DMS114 treated with DMSO at 0.1 percent for 48 hours (cell line): ENCODE data around the gene CASR.
"Not testable (repeated sequence)": the region's sequence is repeated elsewhere in the genome, so short reads cannot be mapped to it uniquely, and the experiment has no call there.

Source experiments
- DNase-seq: peaks from one replicate; lab custom pipeline; 2025; ENCODE audit not compliant: unreplicated experiment; lab: John Stamatoyannopoulos, UW

The CASR gene

GRCh38 chr3:122183521-122183892, at the start of gene CASR:
CASR (plus strand) TSS chr3:122183668; CDS start chr3:122254190, 70,522 bp downstream.
- no peak for DNase-seq

GRCh38 chr3:122146466-122146865, 37.0 kb upstream of the CASR start:
- DNase-seq: no peak

GRCh38 chr3:122148941-122149627, 34.4 kb upstream of the CASR start:
- DNase-seq: no peak

GRCh38 chr3:122151480-122151879, 32.0 kb upstream of the CASR start:
- DNase-seq: no peak

GRCh38 chr3:122164983-122165382, 18.5 kb upstream of the CASR start:
- DNase-seq: not testable (repeated sequence)

- DNase-seq: no peak
Measured at GRCh38 chr3:122167630-122168029, 15.8 kb upstream of the CASR start.

- no peak for DNase-seq
Measured at GRCh38 chr3:122168044-122168443, 15.4 kb upstream of the CASR start.

- no peak for DNase-seq
Measured at GRCh38 chr3:122169911-122170310, 13.6 kb upstream of the CASR start.

GRCh38 chr3:122171361-122171760, 12.1 kb upstream of the CASR start:
- not testable (repeated sequence) for DNase-seq

- DNase-seq: no peak
Measured at GRCh38 chr3:122178711-122179110, 4.8 kb upstream of the CASR start.

- no peak for DNase-seq
Measured at GRCh38 chr3:122183893-122184590, 574 bp downstream of the CASR start.

- no peak for DNase-seq
Measured at GRCh38 chr3:122184591-122184929, 1.1 kb downstream of the CASR start.

- no peak for DNase-seq
Measured at GRCh38 chr3:122186372-122186771, 2.9 kb downstream of the CASR start.

GRCh38 chr3:122188737-122189136, 5.3 kb downstream of the CASR start:
- no peak for DNase-seq

GRCh38 chr3:122189357-122189756, 5.9 kb downstream of the CASR start:
- no peak for DNase-seq

- DNase-seq: no peak
Measured at GRCh38 chr3:122190525-122190924, 7.1 kb downstream of the CASR start.

GRCh38 chr3:122198966-122199365, 15.5 kb downstream of the CASR start:
- no peak for DNase-seq

- DNase-seq: no peak
Measured at GRCh38 chr3:122199552-122199951, 16.1 kb downstream of the CASR start.

GRCh38 chr3:122200661-122201060, 17.2 kb downstream of the CASR start:
- no peak for DNase-seq

GRCh38 chr3:122201476-122201875, 18.0 kb downstream of the CASR start:
- DNase-seq: not testable (repeated sequence)

- no peak for DNase-seq
Measured at GRCh38 chr3:122208579-122208978, 25.1 kb downstream of the CASR start.

GRCh38 chr3:122213650-122214049, 30.2 kb downstream of the CASR start:
- no peak for DNase-seq

GRCh38 chr3:122214711-122215110, 31.2 kb downstream of the CASR start:
- DNase-seq: no peak
